Measurements from ENCODE around the gene LCE2C.
"Not testable (repeated sequence)": the region's sequence is repeated elsewhere in the genome, so short reads cannot be mapped to it uniquely, and the experiment has no call there.

Gene LCE2C, protein sequence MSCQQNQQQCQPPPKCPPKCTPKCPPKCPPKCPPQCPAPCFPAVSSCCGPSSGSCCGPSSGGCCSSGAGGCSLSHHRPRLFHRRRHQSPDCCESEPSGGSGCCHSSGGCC

DNA sequence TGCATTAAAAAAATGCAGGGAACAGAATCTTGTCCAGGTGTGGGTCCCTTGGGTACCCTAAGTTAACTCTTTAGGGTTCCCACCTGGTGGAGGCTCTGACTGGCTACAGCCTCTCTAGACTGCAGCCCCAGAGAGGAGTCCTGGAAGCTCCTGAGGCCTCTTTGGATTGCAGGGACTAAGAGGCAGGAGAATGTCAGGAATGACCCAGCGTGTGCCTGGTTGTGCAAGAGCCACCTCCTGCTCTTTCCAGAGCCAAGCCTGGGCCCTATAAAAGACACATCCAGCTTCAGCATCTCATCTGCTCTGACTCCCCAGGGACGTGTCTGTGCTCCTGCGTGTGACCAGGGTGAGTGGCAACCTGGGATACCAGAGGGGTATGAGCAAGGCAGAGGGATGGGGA lies at the start of gene LCE2C:
TSS of gene LCE2C (plus strand) at position 297 of the 400 bp plus-strand sequence. CDS start 737 bp downstream, outside the sequence.
- DNase-seq, result not testable (repeated sequence)

DNA sequence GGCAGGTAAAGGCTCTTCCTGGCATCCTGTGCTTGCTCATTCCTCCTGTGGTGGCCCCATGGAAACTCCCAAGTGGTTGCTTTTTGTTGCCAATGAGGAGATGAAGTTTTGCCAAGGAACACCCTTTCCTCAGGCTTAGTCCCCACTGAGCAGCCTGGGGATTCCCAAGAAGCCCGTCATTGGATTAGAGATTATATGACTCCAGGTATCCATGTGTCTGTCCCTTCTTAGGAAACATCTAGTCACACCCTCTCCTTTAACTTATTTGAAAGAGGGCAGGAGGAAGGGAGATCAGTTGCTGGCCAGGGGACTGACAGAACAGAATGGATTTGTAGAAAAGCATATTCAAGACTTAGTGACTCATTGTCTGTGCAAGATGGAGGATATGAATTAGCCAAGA lies 48.3 kb upstream of the LCE2C start:
- DNase-seq, result no peak

DNA sequence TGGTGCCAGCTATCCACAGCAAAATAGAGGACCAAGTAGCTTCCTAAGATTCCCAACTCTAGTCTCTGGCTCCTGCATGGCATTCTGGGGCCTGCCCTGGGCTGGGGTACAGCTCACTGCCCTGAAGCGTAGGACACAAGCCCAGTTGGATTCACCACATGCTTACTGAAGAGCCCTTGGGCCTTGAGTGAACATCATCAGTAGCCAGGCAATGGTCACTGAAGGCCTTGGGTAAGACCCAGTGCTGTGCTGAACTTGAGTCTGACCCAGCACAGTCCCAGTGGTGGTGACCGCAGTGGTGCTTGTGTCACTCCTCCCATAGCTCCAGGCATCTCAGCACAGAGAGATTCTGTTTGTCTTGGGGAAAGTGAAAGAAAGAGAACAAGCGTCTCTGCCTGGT lies 44.5 kb upstream of the LCE2C start:
- no peak for DNase-seq

DNA sequence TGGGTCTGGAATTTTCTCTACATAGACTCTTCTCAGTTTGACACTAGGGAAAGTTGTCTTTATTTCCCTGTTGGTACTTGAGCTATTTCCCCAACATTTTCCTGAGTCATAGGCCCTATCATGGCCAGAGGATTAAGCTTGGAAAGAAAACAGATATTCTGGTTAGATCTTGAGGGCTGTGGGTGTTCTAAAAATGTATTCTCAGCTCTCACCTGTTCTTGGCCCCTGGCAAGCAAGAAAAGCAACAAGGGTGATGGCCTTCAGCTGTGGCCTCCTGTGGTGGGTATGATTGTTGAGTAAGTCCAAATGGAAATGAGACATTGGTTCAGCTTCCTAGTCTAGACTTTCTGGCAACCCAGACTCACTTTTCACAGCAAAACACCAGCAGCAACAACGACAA lies 34.7 kb upstream of the LCE2C start:
- no peak for DNase-seq

DNA sequence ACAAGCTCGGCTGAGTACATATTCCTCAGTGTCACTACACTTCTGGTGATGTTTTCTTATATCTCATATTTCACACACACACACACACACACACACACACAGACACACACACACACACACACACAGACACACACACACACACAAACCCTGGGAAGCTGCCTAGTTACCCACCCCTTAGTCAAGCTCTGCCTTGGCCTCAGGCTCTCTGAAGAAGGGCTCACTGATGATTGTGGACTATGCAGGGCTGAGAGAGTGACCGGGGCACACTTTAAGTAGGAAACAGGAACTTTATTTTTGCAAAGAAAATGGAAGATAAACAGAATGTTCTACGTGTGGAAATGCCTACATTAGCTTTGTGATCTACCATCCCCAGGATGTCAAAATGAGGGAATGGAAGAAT lies 31.1 kb upstream of the LCE2C start:
- no peak for DNase-seq

DNA sequence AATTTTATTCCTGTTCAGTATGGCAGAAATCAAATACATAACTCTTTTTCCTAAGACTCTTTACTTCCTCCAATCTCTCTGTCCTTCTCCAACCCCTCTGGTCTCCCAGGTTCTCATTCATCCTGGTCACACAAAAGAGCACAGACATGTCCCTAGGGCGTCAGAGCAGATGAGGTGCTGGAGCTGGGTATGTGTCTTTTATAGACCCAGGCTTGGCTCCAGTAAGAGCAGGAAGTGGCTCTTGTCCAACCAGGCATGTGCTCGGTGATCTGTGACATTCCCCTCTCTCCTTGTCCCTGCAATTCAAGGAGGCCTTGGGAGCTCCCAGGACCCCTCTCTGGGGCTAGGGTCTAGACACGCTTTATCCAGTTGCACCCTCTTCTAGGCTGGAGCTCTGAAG lies 29.9 kb upstream of the LCE2C start:
- DNase-seq, result no peak

DNA sequence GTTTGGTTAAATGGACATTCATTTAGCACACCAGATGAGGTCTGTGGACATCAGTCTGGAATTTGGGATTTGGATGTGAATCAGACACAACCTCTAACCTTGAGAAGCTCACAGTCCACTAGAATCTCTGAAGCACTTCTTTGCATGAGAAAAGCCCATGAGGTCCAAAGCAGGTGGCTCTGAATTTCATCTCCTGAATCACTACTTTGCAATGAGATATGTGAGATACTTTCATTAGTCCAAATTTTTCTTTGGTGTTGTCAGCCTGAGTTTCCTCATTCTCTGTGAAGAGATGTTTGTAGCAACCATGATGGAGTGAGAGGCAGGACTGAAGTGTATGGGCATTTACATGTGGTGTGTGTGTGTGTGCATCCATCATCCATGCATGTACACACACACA lies 28.4 kb upstream of the LCE2C start:
- no peak for DNase-seq

DNA sequence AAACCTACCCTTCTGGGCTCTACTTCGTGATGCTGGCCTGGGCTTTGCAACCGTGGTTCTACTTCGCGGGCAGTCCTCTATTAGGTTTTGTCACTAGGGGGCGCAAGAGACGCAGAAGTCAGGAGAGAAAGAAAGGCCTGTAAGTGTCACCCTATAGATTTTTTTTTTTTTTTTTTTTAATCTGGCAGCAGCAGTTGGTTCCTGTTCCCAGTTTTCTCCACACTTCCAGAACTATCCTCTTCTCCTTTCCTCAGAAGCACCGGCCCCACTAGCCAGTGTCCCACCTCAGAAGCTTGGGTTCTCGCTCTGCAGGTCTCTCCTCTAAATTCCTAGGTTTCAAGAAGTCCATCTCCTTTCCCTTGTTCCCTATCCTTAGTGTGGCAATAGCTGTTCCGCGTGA lies 21.0 kb upstream of the LCE2C start:
- peak; percentile 68 to 84 for DNase-seq

DNA sequence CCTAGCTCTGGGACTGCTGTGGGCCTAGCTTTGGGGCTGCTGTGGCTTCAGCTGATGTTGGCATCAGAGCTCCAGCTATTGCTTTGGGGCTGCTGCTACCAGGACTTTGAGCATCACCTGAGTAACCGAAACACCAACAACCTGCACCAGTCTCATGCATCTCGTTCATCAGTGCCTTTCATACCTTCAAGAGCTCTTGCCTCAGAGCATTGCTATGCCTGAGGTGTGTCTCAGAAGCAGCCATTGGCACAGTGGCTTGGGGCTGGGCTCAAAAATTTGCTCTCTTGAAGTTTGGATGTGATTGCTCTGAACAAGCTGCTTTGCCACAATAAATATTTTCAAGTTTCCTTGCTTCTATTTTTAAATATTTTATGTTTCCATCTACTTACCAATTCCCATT lies 18.6 kb upstream of the LCE2C start:
- no peak for DNase-seq

DNA sequence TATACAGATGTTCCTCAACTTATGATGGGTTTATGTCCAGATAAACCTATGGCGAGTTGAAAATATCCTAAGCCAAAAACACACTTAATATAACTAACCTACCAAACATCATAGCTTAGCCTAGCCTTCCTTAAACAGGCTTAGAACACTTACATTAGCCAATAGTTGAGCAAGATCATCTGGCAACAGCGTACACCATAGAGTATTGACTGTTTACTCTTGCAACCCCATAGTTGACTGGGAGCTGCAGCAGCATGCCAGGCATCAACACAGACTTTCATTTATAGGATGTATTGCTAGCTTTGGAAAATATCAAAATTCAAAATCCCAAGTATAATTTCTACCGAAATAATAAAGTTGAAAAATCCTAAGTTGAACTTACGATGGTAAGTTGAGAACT lies 17.4 kb upstream of the LCE2C start:
- no peak for DNase-seq

DNA sequence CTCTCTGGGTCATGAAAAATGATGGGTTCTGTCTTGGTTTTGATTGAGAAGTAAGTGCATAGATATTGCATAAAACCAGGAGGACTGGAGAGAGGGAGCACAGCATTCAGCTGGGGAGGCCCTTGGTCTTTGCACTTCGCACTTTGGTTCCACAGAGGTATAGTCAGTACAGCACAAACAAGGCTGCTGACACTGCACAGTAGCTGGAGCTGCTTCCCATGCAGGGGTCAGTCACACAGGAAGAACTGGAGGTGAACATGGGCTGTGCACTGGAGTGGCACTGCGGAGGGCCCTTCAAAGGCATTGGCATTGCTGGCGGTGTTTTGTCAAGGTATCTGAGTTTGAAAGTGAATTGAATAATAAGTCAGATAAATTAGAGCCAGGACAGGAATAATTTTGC lies 16.4 kb upstream of the LCE2C start:
- DNase-seq, result no peak

DNA sequence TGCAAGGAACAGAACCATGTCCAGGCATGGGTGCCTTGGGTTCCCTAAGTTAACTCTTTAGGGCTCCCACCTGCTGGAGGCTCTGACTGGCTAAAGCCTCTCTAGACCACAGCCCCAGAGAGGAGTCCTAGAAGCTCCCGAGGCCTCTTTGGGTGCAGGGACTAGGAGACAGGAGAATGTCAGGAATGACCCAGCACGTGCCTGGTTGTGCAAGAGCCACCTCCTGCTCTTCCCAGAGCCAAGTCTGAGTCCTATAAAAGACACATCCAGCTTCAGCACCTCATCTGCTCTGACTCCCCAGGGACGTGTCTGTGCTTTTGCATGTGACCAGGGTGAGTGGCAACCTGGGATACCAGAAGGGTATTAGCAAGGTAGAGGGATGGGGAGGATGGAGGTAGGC lies 12.0 kb upstream of the LCE2C start, which contains the start of gene LCE2D:
TSS of gene LCE2D (plus strand) at position 283 of the 400 bp plus-strand sequence. CDS start 726 bp downstream, outside the sequence.
- no peak for DNase-seq

DNA sequence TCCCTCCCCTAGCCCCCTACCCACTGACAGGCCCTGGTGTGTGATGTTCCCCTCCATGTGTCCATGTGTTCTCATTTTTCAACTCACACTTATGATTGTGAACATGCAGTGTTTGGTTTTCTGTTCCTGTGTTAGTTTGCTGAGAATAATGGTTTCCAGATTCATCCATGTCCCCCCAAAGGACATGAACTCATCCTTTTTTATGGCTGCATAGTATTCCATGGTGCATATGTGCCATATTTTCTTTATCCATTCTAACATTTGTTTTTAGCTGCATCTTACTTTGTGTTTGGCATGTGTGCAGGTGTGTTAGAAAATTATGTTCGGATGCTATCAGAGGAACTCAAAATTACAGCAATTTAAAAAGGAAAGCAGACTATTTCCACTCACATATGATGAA lies 8.9 kb upstream of the LCE2C start:
- DNase-seq, result not testable (repeated sequence)

DNA sequence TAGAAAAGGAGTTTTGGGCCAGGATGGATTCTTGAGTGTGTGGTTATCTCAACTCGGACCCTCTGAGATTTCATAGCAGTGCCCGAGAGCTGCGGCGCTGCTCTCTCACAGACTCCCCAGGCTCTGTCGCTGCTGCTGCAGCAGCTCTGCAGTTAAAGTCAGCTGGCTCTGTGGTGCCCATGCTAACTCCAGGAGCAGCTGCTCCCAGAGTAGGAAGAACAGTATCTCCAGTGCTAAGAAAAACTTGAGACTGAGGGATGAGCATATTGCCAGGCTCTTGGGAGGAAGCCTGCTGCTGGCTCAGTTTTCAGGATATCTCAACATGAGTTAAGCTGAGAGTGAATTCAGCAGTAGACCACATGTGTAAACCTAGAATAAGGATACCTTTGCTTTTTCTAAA lies 7.4 kb upstream of the LCE2C start:
- no peak for DNase-seq

DNA sequence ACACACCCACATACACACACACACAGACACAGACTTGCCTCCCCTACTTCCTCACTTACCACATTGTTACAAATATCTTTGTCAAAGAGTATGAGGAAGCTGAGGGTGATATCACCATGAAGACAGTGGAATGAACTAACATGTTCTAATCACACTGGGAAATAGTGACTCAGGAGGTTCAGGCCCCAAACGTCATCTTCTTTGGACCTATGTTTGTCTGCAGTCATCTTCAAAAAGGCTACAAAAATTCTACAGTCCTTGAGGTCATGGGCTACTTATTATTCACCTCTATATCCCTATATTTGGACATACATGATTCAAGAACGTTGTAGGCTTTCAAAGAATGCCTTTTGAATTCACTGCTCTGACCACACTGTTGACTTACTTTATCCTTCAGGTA lies 2.1 kb upstream of the LCE2C start:
- no peak for DNase-seq

DNA sequence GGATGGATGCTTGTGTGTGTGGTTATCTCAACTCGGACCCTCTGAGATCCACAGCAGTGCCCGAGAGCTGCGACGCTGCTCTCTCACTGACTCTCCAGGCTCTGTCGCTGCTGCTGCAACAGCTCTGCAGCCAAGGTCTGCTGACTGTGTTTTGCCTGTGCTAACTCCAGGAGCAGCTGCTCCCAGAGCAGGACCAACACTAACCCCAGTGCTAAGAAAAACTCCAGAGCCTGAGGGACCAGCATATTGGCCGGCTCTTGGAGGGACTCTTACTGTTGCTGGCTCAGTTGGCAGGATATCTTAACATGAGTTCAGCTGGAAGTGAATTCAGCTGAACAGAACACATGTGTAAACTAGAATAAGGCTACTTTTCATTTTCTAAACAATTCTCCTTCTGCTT lies 4.4 kb downstream of the LCE2C start:
- DNase-seq, result no peak

DNA sequence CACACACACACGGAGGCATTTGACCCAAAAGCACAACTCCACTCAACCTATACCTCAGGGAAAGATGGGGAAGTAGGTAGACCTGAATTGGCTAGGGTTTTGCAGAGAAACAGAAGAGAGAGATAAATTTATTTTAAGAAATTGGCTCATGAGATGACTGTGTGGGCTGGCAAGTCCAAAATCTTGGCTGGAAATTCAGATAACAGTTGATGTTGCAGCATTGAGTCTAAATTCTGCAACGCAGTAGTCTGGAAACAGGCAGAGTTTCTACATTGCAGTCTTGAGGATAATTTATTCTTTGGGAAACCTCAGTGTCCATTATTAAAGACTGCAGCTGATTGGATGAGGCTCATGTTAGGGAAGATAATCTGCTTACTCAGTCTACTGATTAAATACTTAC lies 6.5 kb downstream of the LCE2C start:
- DNase-seq, result no peak

DNA sequence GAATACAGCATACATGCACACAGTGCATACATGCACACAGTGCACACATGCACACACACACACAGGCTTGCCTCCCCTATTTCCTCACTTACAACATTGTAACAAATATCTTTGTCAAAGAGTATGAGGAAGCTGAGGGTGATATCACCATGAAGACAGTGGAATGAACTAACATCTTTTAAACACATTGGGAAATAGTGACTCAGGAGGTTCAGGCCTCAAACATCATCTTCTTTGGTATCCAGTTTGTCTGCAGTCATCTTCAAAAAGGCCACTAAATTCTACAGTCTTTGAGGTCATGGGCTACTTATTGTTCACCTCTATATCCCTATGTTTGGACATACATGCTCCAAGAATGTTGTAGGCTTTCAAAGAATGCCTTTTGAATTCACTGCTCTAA lies 8.8 kb downstream of the LCE2C start:
- no peak for DNase-seq

DNA sequence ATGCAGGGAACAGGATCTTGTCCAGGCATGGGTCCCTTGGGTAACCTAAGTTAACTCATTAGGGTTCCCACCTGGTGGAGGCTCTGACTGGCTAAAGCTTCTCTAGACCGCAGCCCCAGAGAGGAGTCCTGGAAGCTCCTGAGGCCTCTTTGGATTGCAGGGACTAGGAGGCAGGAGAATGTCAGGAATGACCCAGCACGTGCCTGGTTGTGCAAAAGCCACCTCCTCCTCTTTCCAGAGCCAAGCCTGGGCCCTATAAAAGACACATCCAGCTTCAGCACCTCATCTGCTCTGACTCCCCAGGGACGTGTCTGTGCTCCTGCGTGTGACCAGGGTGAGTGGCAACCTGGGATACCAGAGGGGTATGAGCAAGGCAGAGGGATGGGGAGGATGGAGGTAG lies 10.7 kb downstream of the LCE2C start, which contains the start of gene LCE2B:
TSS of gene LCE2B (plus strand) at position 301 of the 400 bp plus-strand sequence. CDS start 721 bp downstream, outside the sequence.
- DNase-seq, result not testable (repeated sequence)

DNA sequence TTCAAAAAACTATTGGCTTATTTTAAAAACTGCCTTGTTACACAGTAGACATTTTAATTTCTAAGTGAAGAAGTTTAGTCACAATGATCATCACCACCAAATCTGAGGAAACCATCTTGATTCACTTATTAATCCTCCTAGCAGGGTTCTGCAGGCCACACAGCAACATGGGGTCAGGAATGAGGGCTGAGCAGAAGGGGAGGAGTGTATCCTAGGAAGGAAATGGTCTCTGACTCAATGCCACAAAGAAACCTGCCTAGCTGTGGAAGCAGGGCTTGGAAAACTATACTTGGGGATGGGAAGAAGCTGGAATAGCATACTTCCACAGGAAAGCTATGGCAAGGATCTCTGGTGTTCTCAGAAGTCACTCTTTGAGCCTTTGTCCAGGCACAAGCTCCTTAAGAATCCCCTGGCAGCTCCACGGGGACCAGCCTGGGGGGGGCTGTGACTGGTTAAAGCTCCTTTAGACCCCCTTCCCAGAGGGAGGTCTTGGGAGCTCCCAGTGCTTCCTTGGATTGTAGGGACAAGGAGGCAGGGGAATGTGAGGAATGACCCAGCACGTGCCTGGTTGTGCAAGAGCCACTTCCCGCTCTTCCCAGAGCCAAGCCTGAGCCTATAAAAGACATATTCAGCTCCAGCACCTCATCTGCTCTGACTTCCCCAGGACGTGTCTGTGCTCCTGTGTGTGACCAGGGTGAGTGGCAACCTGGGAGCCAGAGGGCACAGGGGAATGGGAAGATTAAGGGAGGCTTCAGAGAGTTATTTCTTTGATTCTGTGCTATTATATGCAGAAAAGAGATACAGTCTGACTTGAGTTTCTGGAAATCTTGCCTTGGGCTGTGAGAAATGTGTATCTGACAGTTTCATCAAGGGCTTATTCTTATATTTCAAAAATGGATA lies 22.9 kb downstream of the LCE2C start, which contains the start of gene LCE2A:
TSS of gene LCE2A (plus strand) at position 645 of the 900 bp plus-strand sequence. CDS start 557 bp downstream, outside the sequence.
- DNase-seq, result no peak

DNA sequence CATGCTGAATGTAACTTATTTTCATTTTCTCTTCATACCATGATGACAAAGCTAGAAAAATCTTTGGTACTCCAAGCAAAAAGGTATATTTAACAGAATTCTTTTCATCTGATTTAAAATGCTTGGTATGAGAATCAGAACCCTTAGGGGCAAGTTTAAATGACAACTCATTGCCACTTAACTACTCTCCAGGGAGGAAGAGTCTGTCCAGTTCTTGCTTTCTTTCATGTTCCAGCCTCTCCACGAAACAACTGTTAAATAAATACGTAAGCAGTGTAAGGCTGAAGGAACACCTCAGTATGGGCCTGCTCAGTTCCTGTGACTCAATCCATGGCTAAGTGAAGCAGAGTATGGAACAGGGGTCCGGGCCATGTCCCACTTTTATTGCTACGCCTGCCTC lies 24.7 kb downstream of the LCE2C start:
- no peak for DNase-seq

DNA sequence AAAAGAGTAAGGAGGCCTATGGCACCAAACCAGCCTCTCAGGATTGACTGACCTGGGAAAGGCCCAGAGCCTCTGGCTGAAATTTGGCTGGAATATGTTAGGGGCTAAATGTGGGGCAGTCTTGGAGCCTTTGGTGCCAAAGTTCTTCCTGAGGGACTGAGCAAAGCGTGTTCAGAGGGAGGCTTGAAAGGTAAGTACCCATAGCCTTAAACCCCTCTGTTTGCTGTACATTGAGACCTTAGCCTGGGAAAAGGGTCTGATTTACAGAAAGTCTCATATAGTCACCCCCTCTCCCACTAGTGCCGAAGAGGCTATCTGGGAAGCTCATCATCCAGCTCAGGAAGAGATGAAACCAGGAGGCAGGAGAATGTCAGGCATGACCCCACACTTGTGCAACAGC lies 32.8 kb downstream of the LCE2C start, which contains the start of gene LCE4A:
TSS of gene LCE4A (plus strand) at position 301 of the 400 bp plus-strand sequence. CDS start 916 bp downstream, outside the sequence.
- no peak for DNase-seq

DNA sequence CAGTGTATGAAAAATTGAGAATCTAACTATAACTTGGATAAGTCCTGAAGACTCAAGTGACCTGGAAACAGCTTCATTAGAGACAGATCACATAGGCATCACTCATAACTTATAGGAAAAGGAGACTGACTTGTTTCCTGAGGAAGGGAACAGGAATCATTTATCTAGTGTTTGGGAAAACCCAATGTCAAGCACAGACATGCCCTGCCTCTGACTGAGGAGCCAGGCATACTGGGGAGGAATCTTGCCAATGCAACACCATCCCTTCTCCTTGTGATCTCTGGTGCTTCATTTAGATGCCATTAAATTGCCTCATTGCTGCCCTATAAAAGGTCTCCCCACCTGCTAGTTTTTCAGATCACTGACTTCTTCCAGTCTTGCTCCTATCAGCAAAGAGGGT lies 43.2 kb downstream of the LCE2C start:
- DNase-seq, result no peak

DNA sequence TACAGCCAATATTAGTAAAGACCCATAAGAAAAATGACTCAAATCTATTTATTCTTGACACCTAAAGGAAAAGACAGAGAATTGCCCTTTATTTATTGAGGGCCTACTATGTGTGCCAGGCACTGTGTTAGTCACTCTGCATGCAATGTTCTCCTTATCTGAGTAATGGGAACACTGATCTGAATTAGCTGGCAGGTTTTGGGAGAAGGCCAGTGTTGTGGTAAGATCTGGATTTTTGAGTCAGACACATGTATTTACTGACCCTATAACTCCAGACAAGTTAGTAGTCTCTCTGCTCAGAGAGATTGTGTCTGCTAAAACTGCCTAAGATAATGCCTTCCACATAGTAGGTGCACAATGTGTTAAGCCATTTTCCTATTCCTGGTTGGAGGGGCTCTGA lies 50.2 kb downstream of the LCE2C start:
- no peak for DNase-seq

Measured in NCI-H526 (cell line).